HCT116 (cell line): ENCODE data around the gene GRIK2. TPM values are rescaled to one million over a fixed set of nuclear protein-coding genes. Genes with fewer than 3 reads are reported as not detected.

ENCODE experiments used
- ATAC-seq: fragments of 200-7000 bp; cut with Tn5 transposase; 2 replicates; pipeline ENCODE4 v1.9.1; 2020; ENCODE audit warnings: mild to moderate bottlenecking, moderate library complexity
- BruUV-seq: library from RNA; stranded (reverse); fragments of 400-500 nt; replicated peaks from 2 replicates; lab custom pipeline; 2021; lab: Mats Ljungman, UMichigan
- CTCF ChIA-PET: fragments of 300-600 bp; sonication (Branson Sonifier 250); formaldehyde crosslinking; loops from one replicate; lab custom pipeline; 2021; ENCODE audit warnings: antibody characterized with exemption; lab: Charles Lee
- POLR2A ChIA-PET: fragments of 300-600, 350-600 bp; sonication (Branson Sonifier 250); formaldehyde crosslinking; loops from one replicate; lab custom pipeline; 2021; ENCODE audit warnings: antibody characterized with exemption; lab: Charles Lee
- RAD21 ChIA-PET, 2 experiments: fragments of 300-600 bp; sonication (Branson Sonifier 250); formaldehyde crosslinking; loops; one replicate each; lab custom pipeline; 2023; ENCODE audit warnings: low total read pairs in 2 of 2; ENCODE audit not compliant: uncharacterized antibody in 2 of 2, unreplicated experiment in 2 of 2, low non-redundant PET in 1 of 2; lab: Charles Lee
- DNase-seq: peaks from one replicate; pipeline ENCODE4 v3.0.0-alpha.2; 2010; ENCODE audit warnings: low read depth, low spot score
- H2AFZ ChIP-seq: fragments of 200-600 bp; shearing (Covaris generic), sonication (generic); 2 replicates; pipeline ENCODE4 v1.6.1; 2017; ENCODE audit warnings: low read depth, mixed run types, mixed read lengths, antibody characterized with exemption, low read length; ENCODE audit not compliant: poor library complexity, severe bottlenecking
- H3K27ac ChIP-seq: 2 replicates; pipeline ENCODE4 v1.5.1; 2012; ENCODE audit warnings: low read depth, low read length
- H3K27me3 ChIP-seq: fragments of 200-600 bp; sonication (generic); 2 replicates; pipeline ENCODE4 v1.6.1; 2016; ENCODE audit warnings: mixed run types, low read length, mixed read lengths; ENCODE audit not compliant: insufficient read depth
- H3K36me3 ChIP-seq, 2 experiments: fragments of 200-500 bp in 1 of 2; fragments of 200-600 bp in 1 of 2; sonication (Bioruptor generic) in 1 of 2; sonication (generic) in 1 of 2; 2 replicates each; pipeline versions ENCODE4 v1.5.1 to v1.6.1; 2014 to 2016; ENCODE audit warnings: low read length in 2 of 2, inconsistent platforms in 1 of 2, mixed read lengths in 1 of 2, mixed run types in 1 of 2; ENCODE audit not compliant: insufficient read depth in 2 of 2, control insufficient read depth in 1 of 2
- H3K4me1 ChIP-seq, 2 experiments: fragments of 200-600 bp in 1 of 2; sonication (generic) in 1 of 2; 2 replicates each; pipeline versions ENCODE4 v1.5.1 to v1.6.1; 2012 to 2017; ENCODE audit warnings: low read length in 2 of 2, inconsistent platforms in 1 of 2, mild to moderate bottlenecking in 1 of 2, mixed read lengths in 1 of 2, mixed run types in 1 of 2, moderate library complexity in 1 of 2; ENCODE audit not compliant: insufficient read depth in 2 of 2, control insufficient read depth in 1 of 2
- H3K4me2 ChIP-seq: fragments of 200-600 bp; sonication (generic); 2 replicates; pipeline ENCODE4 v1.6.1; 2017; ENCODE audit warnings: mixed run types, low read length, mixed read lengths
- H3K4me3 ChIP-seq, 2 experiments: fragments of 200-600 bp in 1 of 2; sonication (generic) in 1 of 2; replicated peaks in 1 of 2; 2 replicates each; pipeline ENCODE4 v1.5.1; 2011 to 2016; ENCODE audit warnings: low read length in 2 of 2, control low read depth in 1 of 2, low read depth in 1 of 2, mild to moderate bottlenecking in 1 of 2, mixed read lengths in 1 of 2, mixed run types in 1 of 2
- H3K79me2 ChIP-seq: fragments of 200-600 bp; sonication (generic); 2 replicates; pipeline ENCODE4 v1.6.1; 2017; ENCODE audit warnings: mild to moderate bottlenecking, mixed run types, low read length, moderate library complexity, mixed read lengths; ENCODE audit not compliant: insufficient read depth
- H3K9ac ChIP-seq: fragments of 200-600 bp; sonication (generic); 2 replicates; pipeline ENCODE4 v1.6.1; 2016; ENCODE audit warnings: low read length, mixed read lengths
- H3K9me2 ChIP-seq: fragments of 200-600 bp; sonication (generic), shearing (Covaris generic); 2 replicates; pipeline ENCODE4 v1.6.1; 2017; ENCODE audit warnings: mixed run types, mild to moderate bottlenecking, moderate library complexity; ENCODE audit not compliant: insufficient read depth
- H3K9me3 ChIP-seq, 2 experiments: fragments of 200-500 bp in 1 of 2; fragments of 200-600 bp in 1 of 2; sonication (Bioruptor generic) in 1 of 2; sonication (generic) in 1 of 2; 2 replicates each; pipeline ENCODE4 v1.6.1; 2014 to 2017; ENCODE audit warnings: low read length in 2 of 2, mixed read lengths in 2 of 2, inconsistent platforms in 1 of 2, low read depth in 1 of 2, mild to moderate bottlenecking in 1 of 2, mixed run types in 1 of 2, moderate library complexity in 1 of 2; ENCODE audit not compliant: control insufficient read depth in 1 of 2, insufficient read depth in 1 of 2
- H4K20me1 ChIP-seq: fragments of 200-600 bp; sonication (generic), shearing (Covaris generic); 2 replicates; pipeline ENCODE4 v1.6.1; 2017; ENCODE audit warnings: mixed run types, mild to moderate bottlenecking, moderate library complexity; ENCODE audit not compliant: insufficient read depth
- CEBPB ChIP-seq: IDR thresholded peaks from 2 replicates; pipeline ENCODE4 v1.6.1; 2012; ENCODE audit warnings: low read depth
- CTCF ChIP-seq, 3 experiments: fragments of 200-600 bp in 1 of 3; sonication (generic) in 1 of 3; IDR thresholded peaks in 2 of 3; conservative IDR thresholded peaks in 1 of 3; 2 replicates each; pipeline ENCODE4 v1.5.1; 2012 to 2017; ENCODE audit warnings: low read depth in 2 of 3, low read length in 2 of 3, antibody characterized with exemption in 1 of 3, borderline replicate concordance in 1 of 3, control low read depth in 1 of 3, mild to moderate bottlenecking in 1 of 3, mixed read lengths in 1 of 3, mixed run types in 1 of 3, moderate library complexity in 1 of 3; ENCODE audit not compliant: insufficient read depth in 1 of 3
- EGR1 ChIP-seq: IDR thresholded peaks from 2 replicates; pipeline ENCODE4 v1.6.1; 2012; ENCODE audit warnings: low read depth
- ELF1 ChIP-seq: IDR thresholded peaks from 2 replicates; pipeline ENCODE4 v1.6.1; 2012; ENCODE audit warnings: low read depth, borderline replicate concordance
- JUND ChIP-seq: IDR thresholded peaks from 2 replicates; pipeline ENCODE4 v1.6.1; 2012
- POLR2AphosphoS5 ChIP-seq: IDR thresholded peaks from 2 replicates; pipeline ENCODE4 v1.6.1; 2011; ENCODE audit warnings: mild to moderate bottlenecking, low read depth, low read length, moderate library complexity
- REST ChIP-seq: IDR thresholded peaks from 2 replicates; pipeline ENCODE4 v1.6.1; 2012; ENCODE audit warnings: low read depth
- SP1 ChIP-seq: IDR thresholded peaks from 2 replicates; pipeline ENCODE4 v1.6.1; 2012; ENCODE audit warnings: low read depth
- YY1 ChIP-seq: IDR thresholded peaks from 2 replicates; pipeline ENCODE4 v1.6.1; 2011; ENCODE audit warnings: low read length, low read depth, moderate library complexity, mild to moderate bottlenecking; ENCODE audit not compliant: insufficient replicate concordance; ENCODE audit errors: extremely low read depth
- ZNF274 ChIP-seq: fragments of 200-500 bp; sonication (Bioruptor generic); IDR thresholded peaks from 2 replicates; pipeline ENCODE4 v1.6.1; 2014; ENCODE audit warnings: mild to moderate bottlenecking, low read depth, low read length, inconsistent platforms
- intact Hi-C: fragments of 100-400 bp; cut with micrococcal nuclease; formaldehyde crosslinking; loops from 2 replicates; pipeline ENCODE4 v1.10.0; 2022
- total RNA-seq: library from RNA; stranded (reverse); gene quantifications from one replicate; pipeline ENCODE4 v1.2.1, GENCODE V29; 2021; ENCODE audit not compliant: unreplicated experiment

The GRIK2 gene
- total RNA-seq, 1 experiment from 2014 or later: 0.64 TPM

DNA sequence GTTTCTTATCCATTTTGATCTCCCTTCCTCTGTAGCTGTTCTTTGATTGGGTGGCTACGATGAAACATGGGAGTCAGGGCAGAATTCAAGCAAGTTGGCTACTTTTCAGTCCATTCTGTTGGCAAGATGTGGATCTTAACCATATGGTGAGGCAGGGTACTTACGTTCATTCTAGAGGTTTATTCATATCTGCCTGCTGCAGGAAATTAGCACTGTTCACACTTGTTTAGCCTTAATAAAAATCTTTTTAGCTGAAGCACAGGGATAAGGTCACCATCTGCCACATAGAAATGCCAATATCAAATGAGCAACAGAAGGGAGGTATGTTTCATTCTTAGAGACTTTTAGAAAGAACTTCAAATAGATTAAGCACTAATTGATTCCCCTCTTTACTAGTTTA, 83.9 kb downstream of the GRIK2 start:
- BruUV-seq: no TSS peak
- H3K4me1 ChIP-seq: no peaks in the 10 kb centered on the region
- no peak overlapping the region for H2AFZ ChIP-seq
- no peak overlapping the region for H3K27ac ChIP-seq
- ATAC-seq: no peak
- H3K9me2 ChIP-seq: no peaks in the 10 kb centered on the region; the same call in 1 of the 2 replicates
- CTCF ChIA-PET: no interaction called here
- no peak for TF ChIP-seq CEBPB
- TF ChIP-seq, all 23 proteins: peak for 0
- Histone ChIP-seq H3K9ac (no peak overlapping the region), H4K20me1 (no peaks in the 10 kb centered on the region), H3K36me3 (no peaks in the 10 kb centered on the region), H3K27me3 (no peaks in the 10 kb centered on the region), H3K79me2 (no peaks in the 10 kb centered on the region), H3K9me3 (no peaks in the 10 kb centered on the region), H3K4me3 (no peak overlapping the region), H3K4me2 (no peak overlapping the region)
- RAD21 ChIA-PET: no interaction called here
- intact Hi-C loops: no loop called here
- DNase-seq: no peak
- POLR2A ChIA-PET: no interaction called here

DNA sequence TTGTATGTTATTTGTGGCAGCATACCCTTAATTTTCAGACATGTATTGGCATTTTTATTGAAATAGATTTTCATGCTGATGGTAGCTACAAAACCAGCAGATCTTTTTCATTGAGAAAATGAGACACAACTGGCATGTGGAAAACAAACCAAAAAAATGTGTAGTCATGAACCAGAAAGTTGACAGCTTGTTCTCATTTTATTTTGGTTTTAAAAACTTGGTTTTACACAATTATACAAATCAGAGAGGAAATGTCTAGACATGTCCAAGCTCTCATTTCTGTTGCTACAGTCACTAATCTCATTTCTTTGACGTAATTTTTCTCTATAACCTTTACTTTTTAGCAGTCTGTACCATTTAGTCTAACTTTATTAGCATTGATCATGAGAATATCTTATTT, 85.4 kb downstream of the GRIK2 start:
- Histone ChIP-seq H3K27me3 (no peaks in the 10 kb centered on the region), H4K20me1 (no peaks in the 10 kb centered on the region), H3K4me2 (no peak overlapping the region), H2AFZ (no peak overlapping the region), H3K9me2 (no peaks in the 10 kb centered on the region; the same call in 1 of the 2 replicates), H3K27ac (no peak overlapping the region), H3K79me2 (no peaks in the 10 kb centered on the region), H3K4me3 (no peak overlapping the region), H3K36me3 (no peaks in the 10 kb centered on the region), H3K9me3 (no peaks in the 10 kb centered on the region), H3K9ac (no peak overlapping the region), H3K4me1 (no peaks in the 10 kb centered on the region)
- ATAC-seq (no peak), DNase-seq (no peak)
- ChIA-PET POLR2A (no interaction called here), RAD21 (no interaction called here), CTCF (no interaction called here)
- intact Hi-C loops: no loop called here
- BruUV-seq: no TSS peak
- TF ChIP-seq SP1: no peak
- TF ChIP-seq REST: no peak
- TF ChIP-seq EGR1: no peak
- no peak for TF ChIP-seq POLR2AphosphoS5
- no peak for TF ChIP-seq JUND
- no peak for TF ChIP-seq CEBPB
- TF ChIP-seq ELF1: no peak
- no peak for TF ChIP-seq CTCF (IDR thresholded peaks at IDR 0.05 in 2 of 3, conservative IDR thresholded peaks at IDR 0.05 in 1 of 3; ENCODE audit: borderline replicate concordance in 1 of 3, insufficient read depth in 1 of 3, low read depth in 2 of 3, low read length in 2 of 3)
- TF ChIP-seq YY1: no peak
- no peak for TF ChIP-seq ZNF274
